ENCODE results near the gene FANCM.

The FANCM gene

GRCh38 chr14:45135659-45136395 lies at the start of gene FANCM:
Gene FANCM, plus strand, starts transcription at chr14:45135930. Its CDS starts 102 bp downstream, at chr14:45136032.
- no peak for TF ChIP-seq CTCF (IDR thresholded peaks at IDR 0.05; ENCODE audit: low read length, missing control alignments)
- H3K4me3 ChIP-seq (replicated peaks; ENCODE audit: low read depth, low read length), result peak within 1 kb of the TSS; percentile 91
- DNase-seq (ENCODE audit: low read depth), result peak; percentile 99

GRCh38 chr14:45089813-45090212 lies 45.9 kb upstream of the FANCM start:
- no peak for TF ChIP-seq CTCF (IDR thresholded peaks at IDR 0.05; ENCODE audit: low read length, missing control alignments)
- H3K4me3 ChIP-seq (replicated peaks; ENCODE audit: low read depth, low read length), result no peak overlapping the region
- DNase-seq (ENCODE audit: low read depth), result no peak

- no peak for TF ChIP-seq CTCF (IDR thresholded peaks at IDR 0.05; ENCODE audit: low read length, missing control alignments)
- DNase-seq (ENCODE audit: low read depth), result peak; percentile 49
- no peak overlapping the region for H3K4me3 ChIP-seq (replicated peaks; ENCODE audit: low read depth, low read length)
These were observed 44.0 kb upstream of the FANCM start for GRCh38 chr14:45091710-45092109.

- no peak for TF ChIP-seq CTCF (IDR thresholded peaks at IDR 0.05; ENCODE audit: low read length, missing control alignments)
- DNase-seq (ENCODE audit: low read depth), result no peak
- no peak overlapping the region for H3K4me3 ChIP-seq (replicated peaks; ENCODE audit: low read depth, low read length)
These were observed 41.5 kb upstream of the FANCM start for GRCh38 chr14:45094275-45094674.

- no peak overlapping the region for H3K4me3 ChIP-seq (replicated peaks; ENCODE audit: low read depth, low read length)
- no peak for DNase-seq (ENCODE audit: low read depth)
- TF ChIP-seq CTCF (IDR thresholded peaks at IDR 0.05; ENCODE audit: low read length, missing control alignments), result no peak
These were observed 40.6 kb upstream of the FANCM start for GRCh38 chr14:45095143-45095542.

GRCh38 chr14:45096218-45096617 lies 39.5 kb upstream of the FANCM start:
- no peak for TF ChIP-seq CTCF (IDR thresholded peaks at IDR 0.05; ENCODE audit: low read length, missing control alignments)
- H3K4me3 ChIP-seq (replicated peaks; ENCODE audit: low read depth, low read length), result no peak overlapping the region
- no peak for DNase-seq (ENCODE audit: low read depth)

GRCh38 chr14:45103806-45104205 lies 31.9 kb upstream of the FANCM start:
- no peak overlapping the region for H3K4me3 ChIP-seq (replicated peaks; ENCODE audit: low read depth, low read length)
- no peak for TF ChIP-seq CTCF (IDR thresholded peaks at IDR 0.05; ENCODE audit: low read length, missing control alignments)
- DNase-seq (ENCODE audit: low read depth), result no peak

Measured in fibroblast of pulmonary artery (primary cell).